NCI-H187 (cell line): ENCODE measurements around the gene TRHDE.

Experiments
- DNase-seq, 2 experiments: peaks; one replicate each; lab custom pipeline; 2025; lab: John Stamatoyannopoulos, UW

Gene TRHDE

DNA sequence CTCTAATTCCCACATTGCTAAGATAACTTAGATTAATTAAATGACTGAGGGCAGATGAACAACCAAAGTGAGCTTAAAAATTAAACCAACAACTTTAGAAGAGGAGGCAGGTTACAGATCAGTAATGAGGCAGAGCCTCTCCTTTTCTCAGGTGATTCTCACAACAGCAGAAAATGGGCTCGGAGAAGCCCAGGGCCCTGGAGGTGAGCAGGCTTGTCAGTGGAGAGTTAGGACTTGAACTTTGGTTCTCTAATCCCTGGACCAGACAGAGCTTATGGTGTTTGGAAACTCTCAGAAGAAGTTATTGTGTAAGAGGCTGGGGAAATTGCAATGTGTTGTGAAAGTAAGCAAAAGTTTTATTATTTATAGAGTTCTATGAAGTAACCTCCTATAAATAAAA lies 2.8 kb downstream of the TRHDE start:
- DNase-seq = no peak

DNA sequence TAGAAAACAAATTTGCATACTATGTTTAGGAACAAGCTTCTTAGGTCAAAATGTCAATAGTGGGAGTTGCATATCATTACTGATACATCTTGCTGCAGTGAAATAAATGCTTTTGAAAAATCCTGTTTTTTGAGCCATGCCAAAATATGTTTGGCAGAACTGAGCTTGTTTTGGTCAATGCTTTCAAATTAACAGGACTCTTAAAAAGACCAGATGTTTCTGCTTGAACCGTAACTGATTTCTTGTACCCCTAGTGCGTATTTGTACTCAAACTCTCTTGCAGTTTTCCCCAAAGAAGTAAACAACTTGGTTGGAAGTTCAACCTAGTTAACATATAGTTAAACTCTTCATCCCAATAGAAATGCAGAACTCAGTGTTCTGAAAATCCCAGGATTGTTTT lies 3.4 kb downstream of the TRHDE start:
- no peak for DNase-seq

DNA sequence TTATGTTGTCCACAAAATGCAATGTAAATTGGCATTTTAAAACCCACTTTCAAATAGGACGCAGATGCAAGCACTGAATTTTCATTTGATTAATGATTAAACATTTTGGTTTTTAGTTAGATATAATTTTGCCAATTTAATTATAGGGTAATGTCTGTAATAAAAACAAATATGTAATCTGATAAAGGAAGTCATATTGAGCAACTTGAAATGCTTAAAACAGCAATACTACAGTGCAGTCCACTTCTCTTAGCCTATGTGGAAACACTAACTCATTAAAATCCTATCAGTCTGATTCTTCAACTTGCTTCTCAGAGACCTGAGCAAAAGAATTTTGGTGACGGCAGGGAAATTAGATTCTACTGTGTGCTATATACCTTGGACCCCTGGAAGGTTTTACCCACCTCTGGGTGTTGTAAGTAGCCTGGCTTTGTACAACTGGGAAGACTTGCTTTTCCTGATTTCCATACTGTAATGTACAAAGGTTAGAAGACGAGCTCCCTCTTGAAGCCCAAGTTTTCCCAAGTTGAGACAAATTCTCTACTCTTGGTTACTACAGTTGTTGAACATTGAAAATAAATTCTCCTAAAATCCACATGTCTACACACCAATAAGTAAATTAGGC lies 4.1 kb downstream of the TRHDE start:
- DNase-seq = no peak

DNA sequence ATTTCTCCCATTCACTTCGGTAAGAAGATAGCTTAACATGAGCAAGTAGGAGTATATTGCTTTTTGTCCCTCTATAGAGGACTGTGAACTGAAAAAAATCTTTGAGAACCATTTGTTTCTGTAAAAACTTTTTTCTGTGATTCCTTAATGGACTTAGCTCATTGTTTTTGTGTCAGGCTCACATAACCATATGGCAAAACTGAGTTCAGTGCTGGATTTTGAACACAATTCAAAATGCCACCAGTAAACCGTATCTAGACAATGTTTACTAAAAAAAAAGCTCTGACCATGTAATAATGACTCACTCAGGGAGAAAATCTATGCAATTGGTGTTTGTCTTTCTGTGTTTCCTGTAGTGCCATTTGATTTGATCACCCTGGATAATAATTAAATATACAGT lies 5.2 kb downstream of the TRHDE start:
- no peak for DNase-seq

DNA sequence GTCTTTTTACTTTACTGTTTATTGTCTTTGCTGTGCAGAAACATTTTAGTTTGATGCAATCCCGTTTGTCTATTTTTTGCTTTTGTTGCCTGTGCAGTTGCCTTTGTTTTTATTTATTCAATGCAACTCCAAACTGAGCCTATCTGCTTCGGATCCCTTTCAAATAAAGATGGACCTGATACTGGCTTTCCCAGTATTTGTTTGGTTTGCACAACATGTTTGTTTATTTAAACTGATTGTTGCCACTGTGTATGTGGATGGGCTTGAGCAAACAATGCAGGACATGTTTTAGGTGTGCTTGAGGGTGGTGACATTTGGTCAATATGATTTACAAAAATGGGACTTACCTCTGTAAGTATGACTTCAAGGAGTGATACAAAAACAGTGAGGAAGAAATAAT lies 6.7 kb downstream of the TRHDE start:
- no peak for DNase-seq

DNA sequence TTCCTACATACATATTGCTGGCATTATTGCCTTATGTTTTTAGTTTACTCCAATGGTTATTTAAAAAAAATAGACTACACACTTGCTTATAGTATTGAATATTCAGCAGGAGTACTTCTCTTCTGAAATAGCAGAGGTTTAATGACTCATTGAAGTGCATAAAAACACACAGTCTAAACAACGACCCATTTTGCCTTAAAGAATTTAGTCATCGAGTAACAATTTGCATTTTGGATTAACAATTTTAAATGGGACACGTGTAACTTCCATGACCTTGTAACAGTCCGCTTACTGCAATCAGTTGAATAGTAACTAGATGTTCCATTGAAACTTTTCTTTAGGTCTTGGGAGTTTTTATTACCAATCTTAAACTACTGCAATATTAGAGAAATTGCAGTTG lies 9.0 kb downstream of the TRHDE start:
- no peak for DNase-seq

DNA sequence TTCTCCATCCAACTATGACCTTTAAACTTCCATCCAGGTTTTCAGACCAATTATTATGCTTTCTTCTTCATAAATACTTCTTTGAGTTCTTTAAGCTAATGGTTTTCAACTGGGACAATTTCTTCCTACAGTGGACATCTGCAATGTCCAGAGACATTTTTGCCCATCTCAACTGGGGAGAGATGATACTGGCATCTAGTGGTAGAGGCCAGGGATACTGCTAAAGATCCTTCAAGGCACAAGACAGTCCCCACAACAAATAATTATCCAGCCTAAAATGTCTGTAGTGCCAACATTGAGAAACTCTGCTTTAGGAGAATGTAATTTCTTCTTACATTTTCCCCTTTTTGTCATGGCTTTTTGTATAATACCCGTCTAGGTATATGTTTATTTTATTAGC lies 10.6 kb downstream of the TRHDE start:
- no peak for DNase-seq

DNA sequence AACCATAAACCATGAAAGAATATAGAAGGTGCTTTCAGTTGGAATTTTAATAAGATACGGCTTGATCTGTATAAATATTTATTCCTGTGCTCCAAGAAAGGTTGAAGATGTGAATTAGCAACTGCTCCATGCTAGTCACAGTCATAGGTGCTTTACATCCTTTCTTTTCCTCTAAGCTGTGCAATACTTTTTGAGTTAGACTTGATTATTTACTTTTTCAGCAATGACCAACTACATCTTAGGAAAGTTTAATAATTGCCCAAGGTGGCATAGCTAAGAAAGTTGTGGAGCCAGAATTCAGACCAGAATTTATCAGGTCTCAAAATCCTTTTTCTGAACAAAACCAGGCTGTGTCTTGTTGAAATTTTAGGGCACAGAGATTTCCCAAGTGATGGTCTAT lies 13.7 kb downstream of the TRHDE start:
- no peak for DNase-seq

DNA sequence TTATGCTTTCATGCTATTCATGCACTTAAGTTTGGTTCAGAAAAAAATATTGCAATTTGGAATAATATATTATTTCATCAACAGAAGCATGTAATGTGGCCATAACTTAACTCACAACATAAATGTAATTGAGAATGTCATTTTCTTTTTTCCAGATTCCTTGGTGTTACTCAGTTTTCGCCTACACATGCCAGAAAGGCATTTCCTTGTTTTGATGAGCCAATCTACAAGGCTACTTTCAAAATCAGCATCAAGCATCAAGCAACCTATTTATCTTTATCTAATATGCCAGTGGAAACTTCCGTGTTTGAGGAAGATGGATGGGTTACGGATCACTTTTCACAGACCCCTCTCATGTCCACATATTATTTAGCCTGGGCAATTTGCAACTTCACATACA lies 14.4 kb downstream of the TRHDE start:
- DNase-seq = no peak

DNA sequence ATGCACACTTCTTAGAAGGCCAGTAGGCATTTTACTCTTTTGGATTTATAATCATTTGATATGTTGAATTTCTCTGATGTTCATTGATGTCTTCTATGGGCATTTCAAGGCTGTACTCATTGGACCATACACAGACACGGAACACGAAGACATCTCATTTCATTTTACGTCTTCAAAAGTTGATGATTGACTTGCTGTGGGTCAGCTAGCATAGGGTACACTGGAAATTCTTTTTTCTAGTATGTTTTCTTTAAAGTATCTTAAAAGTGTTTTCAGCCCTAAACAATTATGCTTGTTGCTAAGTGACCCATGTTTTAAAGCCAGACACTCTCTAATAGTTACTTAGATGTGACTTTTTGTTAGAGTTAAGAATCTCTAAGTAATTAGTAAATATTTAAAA lies 16.3 kb downstream of the TRHDE start:
- DNase-seq = no peak

DNA sequence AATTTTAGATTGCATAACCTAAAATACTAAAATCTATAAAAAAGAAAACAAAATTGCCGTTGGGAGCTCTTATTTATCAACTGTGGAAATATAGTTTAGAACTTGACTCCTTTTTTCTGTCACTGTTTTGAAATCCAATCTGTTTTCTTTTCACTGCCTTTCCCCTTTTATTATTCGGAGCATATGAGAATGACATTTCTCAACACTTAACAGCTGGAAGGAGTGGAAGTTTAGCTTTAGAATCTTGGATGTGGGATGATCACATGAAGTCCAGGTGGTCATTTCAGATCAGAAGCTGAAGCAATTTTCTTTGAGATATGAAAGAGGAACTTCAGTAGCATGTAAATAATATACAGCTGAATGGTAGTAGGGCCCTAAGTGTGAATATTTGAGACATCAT lies 16.7 kb downstream of the TRHDE start:
- DNase-seq = no peak

DNA sequence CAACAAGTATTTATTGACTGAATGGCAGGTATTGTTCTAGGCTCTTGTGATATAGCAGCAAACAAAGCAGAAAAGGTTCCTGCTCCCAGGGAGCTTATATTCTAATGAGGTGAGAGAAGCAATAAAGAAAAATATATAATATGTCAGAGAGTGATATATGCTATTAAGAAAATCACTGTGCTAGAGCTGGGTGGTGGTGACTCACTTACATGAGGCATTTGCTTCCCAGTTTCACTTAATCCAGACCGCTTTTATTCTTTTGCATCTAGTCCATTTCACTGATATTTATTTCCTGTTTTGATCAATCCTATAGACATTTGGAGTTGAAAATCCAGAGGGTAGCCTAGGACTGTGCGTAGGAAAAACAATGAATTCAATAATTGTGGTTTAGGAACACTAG lies 17.5 kb downstream of the TRHDE start:
- DNase-seq = no peak

DNA sequence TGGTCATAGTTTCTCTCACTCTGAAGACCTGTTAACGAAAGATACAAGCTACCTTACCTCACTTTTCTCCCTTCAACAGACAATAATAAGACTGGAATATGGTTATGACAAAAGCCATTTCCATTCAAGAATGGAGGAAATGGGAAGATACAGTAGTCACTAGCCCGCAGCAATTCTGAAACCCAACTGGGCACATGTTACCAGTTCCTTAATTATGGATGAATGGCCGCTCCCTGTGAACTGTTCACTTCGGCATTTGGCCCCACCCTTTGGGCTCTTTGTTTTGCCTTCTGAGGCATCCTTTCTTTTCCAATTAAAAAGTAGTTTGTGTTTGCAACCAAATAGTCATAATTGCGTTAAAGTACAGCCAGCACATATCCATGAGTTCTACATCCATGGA lies 19.0 kb downstream of the TRHDE start:
- DNase-seq = no peak

DNA sequence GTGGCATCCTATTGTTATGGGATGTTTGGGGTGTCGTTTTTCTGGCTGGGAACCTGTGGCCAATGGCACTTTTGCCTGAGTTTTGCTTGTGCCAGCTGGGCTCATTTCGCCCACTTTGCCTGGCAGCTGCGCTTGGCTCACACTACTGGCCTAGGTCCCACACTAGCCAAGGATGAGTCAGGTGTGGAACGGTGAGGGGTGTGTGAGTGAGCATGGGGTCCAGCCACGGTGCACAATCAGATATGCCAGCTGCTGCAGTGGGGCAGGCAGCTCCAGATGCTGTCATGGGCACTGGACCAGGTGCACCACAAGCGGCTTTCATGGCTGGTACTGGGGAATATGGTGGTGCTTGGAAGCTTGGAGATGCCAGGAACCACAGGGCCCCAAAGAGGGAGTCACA lies 21.5 kb downstream of the TRHDE start:
- no peak for DNase-seq

DNA sequence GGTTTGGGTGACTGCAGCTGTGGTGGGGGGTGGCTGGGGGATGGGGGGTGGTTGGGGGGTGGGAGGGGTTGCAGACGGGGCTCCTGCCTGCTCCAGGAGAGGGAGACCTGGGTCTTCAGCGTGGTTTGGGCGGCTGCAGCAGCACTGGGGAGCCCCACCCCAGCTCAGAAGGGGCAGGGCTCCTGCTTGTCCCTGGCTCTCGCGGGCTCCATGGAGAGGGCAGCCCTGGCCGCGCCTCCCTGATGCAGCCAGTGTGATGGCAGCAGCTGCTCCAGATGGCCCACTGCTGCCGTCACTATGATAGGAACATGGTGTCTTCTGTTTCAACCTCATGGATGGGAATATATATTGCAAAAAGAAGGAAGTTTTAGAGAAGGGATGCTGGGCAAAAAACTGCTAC lies 22.9 kb downstream of the TRHDE start:
- no peak for DNase-seq

DNA sequence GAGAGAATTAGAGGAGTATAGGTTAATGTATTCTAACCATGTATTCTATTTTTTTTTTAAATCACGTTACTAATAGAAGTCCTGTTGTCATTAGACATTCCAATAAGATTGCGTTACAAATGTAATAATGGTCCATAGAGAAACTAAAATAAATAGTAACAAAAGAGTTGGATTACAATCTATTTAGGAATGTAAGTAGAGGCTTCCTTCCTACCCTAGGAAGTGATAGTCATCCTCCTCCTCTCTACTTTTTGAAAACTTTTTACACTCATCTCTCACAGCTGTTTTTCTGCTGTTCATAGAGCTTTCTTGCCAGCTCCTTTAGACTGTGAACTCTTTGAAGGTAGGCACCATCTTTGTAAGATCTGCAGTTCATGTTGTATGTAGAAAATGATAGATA lies 23.6 kb downstream of the TRHDE start:
- DNase-seq = no peak

DNA sequence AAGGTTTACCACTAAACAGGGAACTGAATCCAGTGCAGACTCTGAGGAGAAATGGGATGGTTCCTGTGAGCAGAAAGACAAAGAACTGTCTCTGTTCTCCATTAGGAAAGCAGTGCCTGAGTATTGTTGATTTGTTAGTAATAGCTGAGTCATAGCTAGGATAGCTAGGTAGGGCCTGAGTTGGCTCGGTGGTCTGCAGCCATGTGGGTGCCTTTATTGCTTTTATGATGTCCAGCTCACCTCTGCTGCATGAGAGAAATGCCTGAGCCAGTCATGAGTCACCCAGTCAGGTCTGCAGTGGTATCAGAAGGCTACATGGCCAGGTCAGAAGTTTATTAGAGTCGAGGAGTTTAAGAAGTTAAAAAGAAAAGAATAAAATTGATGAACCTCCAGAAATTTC lies 24.2 kb downstream of the TRHDE start:
- no peak for DNase-seq

DNA sequence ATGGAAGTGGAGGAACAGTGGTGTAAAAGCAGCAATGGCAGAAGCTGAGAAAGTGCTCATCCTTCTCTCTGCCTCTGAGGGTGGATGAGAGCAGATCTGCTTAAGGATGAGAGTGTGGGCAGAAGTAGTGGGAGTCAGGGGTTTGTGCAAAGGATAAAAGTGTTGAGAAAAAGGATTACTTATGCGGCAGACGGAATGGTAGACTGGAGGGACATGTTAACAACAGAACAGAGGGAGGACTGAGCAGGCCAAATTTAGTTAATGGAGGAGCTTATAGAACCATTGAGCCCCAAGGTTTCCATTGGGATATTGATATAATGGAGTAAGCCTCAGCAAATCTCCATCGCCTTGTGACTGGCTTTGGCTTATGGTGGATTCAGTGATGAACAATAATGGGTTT lies 25.5 kb downstream of the TRHDE start:
- DNase-seq = no peak

DNA sequence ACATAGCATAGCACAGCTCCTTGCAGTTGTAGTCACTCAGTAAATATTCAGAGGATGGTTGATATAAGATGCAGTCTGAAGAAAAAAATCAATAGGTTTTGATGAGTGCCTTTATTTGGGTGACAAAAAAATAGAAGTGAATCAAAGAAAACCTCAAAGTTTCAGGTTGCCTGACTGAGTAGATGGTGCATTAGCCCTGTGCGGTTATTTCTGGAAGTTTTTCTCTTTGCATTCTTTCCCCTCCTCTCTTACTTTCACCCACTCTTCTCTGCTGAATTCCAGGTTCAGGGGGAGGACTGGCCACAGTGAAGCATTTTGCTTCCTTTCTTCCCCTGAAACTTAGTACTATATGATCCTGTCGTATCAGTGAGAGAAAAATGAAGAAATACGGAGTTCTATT lies 28.6 kb downstream of the TRHDE start:
- DNase-seq = no peak

DNA sequence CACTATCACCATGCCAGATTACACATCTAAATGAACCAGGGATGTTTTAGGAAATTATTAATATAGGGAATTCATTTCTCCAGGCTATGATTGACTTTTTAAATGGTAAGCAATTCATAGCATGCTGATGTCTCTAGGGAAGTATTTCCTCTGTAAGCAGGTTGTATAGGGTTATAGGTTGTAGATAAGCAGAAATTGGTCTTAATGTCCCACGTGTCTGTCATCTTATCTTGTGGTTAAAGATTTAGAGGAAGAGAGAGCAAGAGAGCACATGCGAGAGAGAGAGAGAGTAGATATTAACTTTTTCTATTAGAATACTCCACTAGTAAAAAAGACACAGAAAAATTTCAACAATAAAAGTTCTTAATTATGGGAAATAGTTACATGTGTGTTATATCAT lies 32.6 kb downstream of the TRHDE start:
- no peak for DNase-seq

DNA sequence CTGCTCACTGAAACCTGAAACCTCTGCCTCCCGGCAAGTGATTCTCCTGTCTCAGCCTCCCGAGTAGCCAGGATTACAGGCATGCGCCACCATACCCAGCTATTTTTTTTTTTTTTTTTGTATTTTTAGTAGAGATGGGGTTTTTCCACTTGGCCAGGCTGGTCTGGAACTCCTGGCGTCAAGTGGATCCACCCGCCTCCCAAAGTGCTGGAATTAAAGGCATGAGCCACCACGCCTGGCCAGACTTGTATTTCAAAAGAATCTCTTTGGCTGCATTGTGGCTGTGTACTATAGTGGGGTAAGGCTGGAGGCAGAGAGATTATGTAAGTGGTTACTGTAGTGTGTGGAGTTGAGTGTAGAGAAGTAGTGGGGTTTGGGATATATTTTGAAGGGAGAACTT lies 35.1 kb downstream of the TRHDE start:
- DNase-seq = no peak

DNA sequence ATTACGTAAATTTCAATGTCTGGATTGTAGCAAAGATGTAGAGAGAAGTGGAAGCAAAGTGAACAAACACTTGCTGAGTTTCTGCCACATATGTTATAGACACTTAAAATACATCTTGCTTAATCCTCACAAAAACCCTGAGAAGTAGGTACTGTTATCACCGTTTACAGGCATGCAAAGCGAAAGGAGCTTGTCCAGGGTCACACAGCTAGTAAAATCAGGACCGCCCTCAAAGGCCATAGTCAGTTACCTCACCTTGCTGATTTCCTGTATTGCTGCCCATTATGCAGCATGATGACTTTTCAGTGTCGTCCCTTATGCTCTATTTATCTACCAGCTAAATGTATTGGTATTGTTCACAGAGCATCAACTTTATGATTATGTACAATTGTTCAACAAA lies 39.8 kb downstream of the TRHDE start:
- DNase-seq = no peak

DNA sequence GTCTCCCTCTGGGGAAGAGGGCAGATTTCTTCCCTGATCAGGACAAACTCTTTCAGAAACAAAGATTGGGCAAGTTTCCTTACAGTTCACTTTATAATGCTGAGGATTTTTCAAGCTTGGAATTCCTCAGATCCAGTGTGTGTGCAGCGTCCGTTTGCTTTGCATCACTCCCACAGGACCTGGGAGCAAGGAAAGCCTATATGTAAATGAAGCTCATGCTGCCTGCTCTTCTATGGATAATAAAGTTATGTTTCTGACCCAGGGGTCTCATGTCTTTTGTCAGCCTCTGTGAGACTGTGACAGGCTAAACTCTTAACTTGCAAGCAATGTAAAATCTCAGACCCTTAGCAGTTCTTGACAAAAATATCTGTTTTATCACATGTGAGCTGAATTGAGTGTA lies 41.6 kb downstream of the TRHDE start:
- DNase-seq = no peak

DNA sequence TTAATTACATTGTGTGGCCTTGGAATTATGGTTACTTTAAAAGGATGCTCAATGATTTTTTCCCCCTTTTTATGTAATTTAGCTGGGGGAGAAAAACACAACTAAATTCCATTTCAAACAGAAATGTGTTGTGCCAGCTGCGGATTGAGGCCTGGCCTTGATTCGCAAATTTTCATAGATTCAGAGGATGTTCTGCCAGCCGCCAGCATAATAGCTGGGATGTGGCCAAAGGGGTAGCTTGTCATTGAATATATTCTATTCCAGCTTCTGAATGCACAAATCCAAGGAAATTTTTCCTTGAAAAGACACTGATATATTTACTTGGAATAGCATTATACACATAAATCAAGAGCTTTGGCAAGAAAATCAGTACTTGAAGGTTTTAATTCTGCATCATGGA lies 43.7 kb downstream of the TRHDE start:
- no peak for DNase-seq

DNA sequence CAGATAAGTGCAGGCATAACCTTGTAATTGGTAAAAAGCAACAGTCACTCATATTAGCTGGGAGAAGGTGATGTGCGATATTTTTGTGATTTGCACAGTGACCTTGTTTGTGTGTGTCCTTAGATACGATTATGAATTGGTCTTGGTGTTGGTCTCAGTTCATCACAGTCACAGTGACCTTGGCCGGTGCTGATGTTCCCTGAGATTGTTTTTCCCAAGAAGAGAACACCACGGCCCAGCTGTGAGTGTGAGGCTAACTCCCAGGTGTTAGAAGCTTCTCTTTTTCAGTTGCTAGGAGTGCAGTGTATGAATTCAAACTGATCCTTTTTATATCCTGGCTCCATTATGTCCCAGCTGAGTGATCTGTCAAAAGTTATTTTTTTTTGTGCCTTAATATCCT lies 46.2 kb downstream of the TRHDE start:
- DNase-seq = no peak
